SK-N-SH (cell line): ENCODE results near the gene PHYKPL. TPM values are rescaled to one million over a fixed set of nuclear protein-coding genes. Genes with fewer than 3 reads are reported as not detected.
A peak's percentile ranks its signal among the peaks of the same experiment; 100 is the strongest.
"Not testable (repeated sequence)": the region's sequence is repeated elsewhere in the genome, so short reads cannot be mapped to it uniquely, and the experiment has no call there.

ENCODE experiments used
- CTCF ChIA-PET: fragments of 300-600, 350-600 bp; formaldehyde crosslinking; extraction: SDS; loops from one replicate; lab custom pipeline; 2021; lab: Yijun Ruan, JAX
- POLR2A ChIA-PET: fragments of 350-600 bp; sonication (Branson Sonifier 250); formaldehyde crosslinking; extraction: SDS; loops from one replicate; lab custom pipeline; 2020; ENCODE audit warnings: antibody characterized with exemption, inconsistent platforms; lab: Yijun Ruan, JAX
- DNase-seq: peaks from one replicate; pipeline ENCODE4 v3.0.0; 2012
- H2AFZ ChIP-seq: fragments of 200-600 bp; sonication (generic); 2 replicates; pipeline ENCODE4 v1.8.1; 2016; ENCODE audit warnings: antibody characterized with exemption, mild to moderate bottlenecking, low read depth
- H3F3A ChIP-seq: fragments of 200-600 bp; sonication (generic); replicated peaks from 2 replicates; pipeline ENCODE3; 2016; ENCODE audit warnings: antibody characterized with exemption, mild to moderate bottlenecking; ENCODE audit not compliant: insufficient read depth
- H3K27ac ChIP-seq, 2 experiments: fragments of 200-500 bp in 1 of 2; fragments of 200-600 bp in 1 of 2; sonication (Bioruptor generic) in 1 of 2; sonication (generic), shearing (Covaris generic) in 1 of 2; 2 replicates each; pipeline versions ENCODE4 v1.5.1 to v1.6.1; 2014 to 2016; ENCODE audit warnings: low read depth in 2 of 2, inconsistent platforms in 1 of 2, low read length in 1 of 2, mild to moderate bottlenecking in 1 of 2, mixed read lengths in 1 of 2
- H3K27me3 ChIP-seq: fragments of 200-600 bp; sonication (generic), shearing (Covaris generic); 2 replicates; pipeline ENCODE4 v1.6.1; 2016; ENCODE audit warnings: mixed run types; ENCODE audit not compliant: insufficient read depth
- H3K36me3 ChIP-seq, 2 experiments: fragments of 200-500 bp in 1 of 2; fragments of 200-600 bp in 1 of 2; sonication (Bioruptor generic) in 1 of 2; sonication (generic) in 1 of 2; replicated peaks in 1 of 2; 2 replicates each; pipeline versions ENCODE3 to v1.5.1; 2014 to 2016; ENCODE audit warnings: low read length in 1 of 2, mild to moderate bottlenecking in 1 of 2; ENCODE audit not compliant: insufficient read depth in 2 of 2, control insufficient read depth in 1 of 2
- H3K4me1 ChIP-seq, 2 experiments: fragments of 200-500 bp in 1 of 2; fragments of 200-600 bp in 1 of 2; sonication (Bioruptor generic) in 1 of 2; sonication (generic), shearing (Covaris generic) in 1 of 2; 2 replicates each; pipeline versions ENCODE4 v1.5.1 to v1.6.1; 2014 to 2016; ENCODE audit warnings: low read depth in 1 of 2, low read length in 1 of 2, mixed run types in 1 of 2; ENCODE audit not compliant: insufficient read depth in 2 of 2, control insufficient read depth in 1 of 2
- H3K4me2 ChIP-seq: fragments of 200-600 bp; sonication (generic), shearing (Covaris generic); 2 replicates; pipeline ENCODE4 v1.6.1; 2017; ENCODE audit warnings: mixed run types
- H3K4me3 ChIP-seq, 2 experiments: fragments of 200-500 bp in 1 of 2; fragments of 200-600 bp in 1 of 2; sonication (Bioruptor generic) in 1 of 2; sonication (generic), shearing (Covaris generic) in 1 of 2; 2 replicates each; pipeline versions ENCODE4 v1.5.1 to v1.8.1; 2014 to 2016; ENCODE audit warnings: low read depth in 2 of 2, inconsistent platforms in 1 of 2, low read length in 1 of 2, mild to moderate bottlenecking in 1 of 2, mixed read lengths in 1 of 2, moderate library complexity in 1 of 2
- H3K79me2 ChIP-seq: fragments of 200-600 bp; sonication (generic); 2 replicates; pipeline ENCODE4 v1.8.1; 2017; ENCODE audit warnings: mild to moderate bottlenecking; ENCODE audit not compliant: insufficient read depth
- H3K9ac ChIP-seq: fragments of 200-600 bp; sonication (generic); 2 replicates; pipeline ENCODE4 v1.6.1; 2017; ENCODE audit warnings: mixed run types
- H3K9me2 ChIP-seq: fragments of 200-600 bp; sonication (generic); 2 replicates; pipeline ENCODE4 v1.6.1; 2017; ENCODE audit warnings: mixed run types
- H3K9me3 ChIP-seq: fragments of 200-600 bp; sonication (generic); 2 replicates; pipeline ENCODE4 v1.6.1; 2017; ENCODE audit warnings: mixed run types, mild to moderate bottlenecking, moderate library complexity
- H4K20me1 ChIP-seq: fragments of 200-600 bp; sonication (generic); 2 replicates; pipeline ENCODE4 v1.6.1; 2017; ENCODE audit warnings: mild to moderate bottlenecking, mixed run types; ENCODE audit not compliant: insufficient read depth
- CHD2 ChIP-seq: fragments of 150-350 bp; IDR thresholded peaks from 2 replicates; pipeline ENCODE4 v1.6.1; 2018; ENCODE audit warnings: low read length; ENCODE audit not compliant: partially characterized antibody
- ELF1 ChIP-seq: IDR thresholded peaks from 2 replicates; pipeline ENCODE4 v1.4.0; 2012
- EZH2phosphoT487 ChIP-seq: fragments of 200-600 bp; sonication (generic); IDR thresholded peaks from 2 replicates; pipeline ENCODE4 v1.6.1; 2017; ENCODE audit warnings: low read depth, mixed run types, mild to moderate bottlenecking, antibody characterized with exemption, moderate library complexity, borderline replicate concordance
- FOSL2 ChIP-seq: IDR thresholded peaks from 2 replicates; pipeline ENCODE4 v1.4.0; 2012; ENCODE audit warnings: low read depth, mild to moderate bottlenecking, moderate library complexity, borderline replicate concordance
- FOXJ3 ChIP-seq: sonication (generic); formaldehyde crosslinking; IDR thresholded peaks from 2 replicates; pipeline ENCODE4 v1.5.1; 2020; ENCODE audit warnings: mild to moderate bottlenecking, missing genetic modification reagents
- GABPA ChIP-seq: IDR thresholded peaks from 2 replicates; pipeline ENCODE4 v1.4.0; 2012; ENCODE audit warnings: low read depth, mild to moderate bottlenecking
- GATA2 ChIP-seq: sonication (generic); formaldehyde crosslinking; IDR thresholded peaks from 2 replicates; pipeline ENCODE4 v1.5.0; 2020; ENCODE audit warnings: mild to moderate bottlenecking, missing genetic modification reagents
- IRF3 ChIP-seq: fragments of 150-350 bp; IDR thresholded peaks from 2 replicates; pipeline ENCODE4 v1.6.1; 2016; ENCODE audit warnings: mild to moderate bottlenecking, low read depth, low read length
- MAX ChIP-seq: IDR thresholded peaks from 2 replicates; pipeline ENCODE4 v1.4.0; 2012; ENCODE audit warnings: low read depth
- MXI1 ChIP-seq: IDR thresholded peaks from 2 replicates; pipeline ENCODE4 v1.6.1; 2012; ENCODE audit warnings: mild to moderate bottlenecking, low read depth, low read length, improper control_type of control experiment
- NFIC ChIP-seq: IDR thresholded peaks from 2 replicates; pipeline ENCODE4 v1.4.0; 2012; ENCODE audit warnings: borderline replicate concordance
- POLR2AphosphoS5 ChIP-seq: IDR thresholded peaks from 2 replicates; pipeline ENCODE4 v1.6.1; 2012; ENCODE audit warnings: low read depth, low read length
- RFX5 ChIP-seq: IDR thresholded peaks from 2 replicates; pipeline ENCODE4 v1.6.1; 2012; ENCODE audit warnings: mild to moderate bottlenecking, improper control_type of control experiment, low read length
- SMC3 ChIP-seq: IDR thresholded peaks from 2 replicates; pipeline ENCODE4 v1.6.1; 2012; ENCODE audit warnings: low read depth, low read length, improper control_type of control experiment
- TAF1 ChIP-seq: IDR thresholded peaks from 2 replicates; pipeline ENCODE4 v1.6.1; 2012; ENCODE audit warnings: low read depth, mild to moderate bottlenecking, low read length, moderate library complexity, borderline replicate concordance
- TCF12 ChIP-seq: IDR thresholded peaks from 2 replicates; pipeline ENCODE4 v1.4.0; 2012
- TEAD4 ChIP-seq: IDR thresholded peaks from 2 replicates; pipeline ENCODE4 v1.4.0; 2012; ENCODE audit warnings: mild to moderate bottlenecking, borderline replicate concordance; ENCODE audit not compliant: insufficient read depth
- USF2 ChIP-seq: fragments of 150-350 bp; IDR thresholded peaks from 2 replicates; pipeline ENCODE4 v1.6.1; 2017; ENCODE audit warnings: antibody characterized with exemption, low read length, low read depth, borderline replicate concordance
- YY1 ChIP-seq: IDR thresholded peaks from 2 replicates; pipeline ENCODE4 v1.4.0; 2012; ENCODE audit warnings: low read depth, mild to moderate bottlenecking
- WGBS: methylation state at CpG from one replicate; pipeline ENCODE4 v1.1.6; 2017; ENCODE audit warnings: low lambda C conversion rate; 5-methylcytosine and 5-hydroxymethylcytosine counted together
- polyA plus RNA-seq, 3 experiments: library from polyadenylated mRNA; depleted of rRNA; stranded (reverse); fragments of >200 nt; gene quantifications; 2 replicates each; pipeline ENCODE4 v1.2.3, GENCODE V29; 2012

The PHYKPL gene
- polyA plus RNA-seq, 1 of the 3 experiments (the other 2 are of a cell fraction) = 46.8 TPM

GRCh38 chr5:178230879-178231538, 1.6 kb downstream of the PHYKPL start:
- H3F3A ChIP-seq = peaks cover 11% of the 10 kb centered on the region
- H3K9me2 ChIP-seq = no peaks in the 10 kb centered on the region
- DNase-seq = no peak
- H4K20me1 ChIP-seq = no peaks in the 10 kb centered on the region
- peak overlapping the region in 1 of 2 experiments; percentile 24; a peak in 1 of 4 replicates for H3K27ac ChIP-seq
- H3K27me3 ChIP-seq = no peaks in the 10 kb centered on the region
- peak overlapping the region; percentile 98 for H3K4me2 ChIP-seq
- WGBS = 59% methylated on average over 9 of the region's 9 CpGs
- no peak overlapping the region for H2AFZ ChIP-seq
- peaks cover 7 to 27% of the 10 kb centered on the region in 2 experiments for H3K36me3 ChIP-seq
- H3K79me2 ChIP-seq = peaks cover 28% of the 10 kb centered on the region
- H3K4me1 ChIP-seq = peaks cover 11 to 31% of the 10 kb centered on the region in 2 experiments; a peak in 2 of 4 replicates
- CTCF ChIA-PET = interaction anchor here (1.2 to 12.2 kb wide), 3 partner anchors 10 to 361 kb away, joined by 4 to 147 read pairs (median 5); partner anchors contain the start of gene COL23A1
- TF ChIP-seq GATA2 (CRISPR knock-in tag) (no peak), CHD2 (no peak), IRF3 (no peak), MXI1 (no peak), SMC3 (no peak), ELF1 (no peak), GABPA (no peak), POLR2AphosphoS5 (no peak), TAF1 (no peak), MAX (no peak), RFX5 (no peak), NFIC (no peak), FOXJ3 (CRISPR knock-in tag) (no peak), YY1 (no peak), TEAD4 (no peak), TCF12 (no peak)
- H3K9ac ChIP-seq = peak overlapping the region; percentile 83; the same call in 1 of the 2 replicates
- H3K4me3 ChIP-seq = peak overlapping the region; percentile 87
- no peaks in the 10 kb centered on the region for H3K9me3 ChIP-seq
- POLR2A ChIA-PET = interaction anchor here (0.6 to 2.0 kb wide), 7 partner anchors 9 to 359 kb away, joined by 3 to 6 read pairs (median 3); partner anchors contain the start of genes COL23A1, HNRNPAB and NHP2

- no peak overlapping the region for H3K9ac ChIP-seq
- TF ChIP-seq FOSL2 = no peak
- no peak for TF ChIP-seq USF2
- no peak for TF ChIP-seq MAX
- no peak for TF ChIP-seq EZH2phosphoT487
- no peak overlapping the region for H2AFZ ChIP-seq
- H3K9me3 ChIP-seq = no peaks in the 10 kb centered on the region
- peaks cover 7 to 27% of the 10 kb centered on the region in 2 experiments for H3K36me3 ChIP-seq
- H3K79me2 ChIP-seq = peaks cover 28% of the 10 kb centered on the region
- H3K27me3 ChIP-seq = no peaks in the 10 kb centered on the region
- H3K4me3 ChIP-seq = no peak overlapping the region
- no peak overlapping the region for H3K27ac ChIP-seq
- DNase-seq = no peak
- ChIA-PET POLR2A (interaction anchor here (1.2 to 1.5 kb wide), 3 partner anchors 13 to 26 kb away, joined by 3 to 4 read pairs (median 3); partner anchors contain the start of gene HNRNPAB), CTCF (interaction anchor here (0.8 to 12.2 kb wide), 2 partner anchors 21 to 362 kb away, joined by 3 to 147 read pairs; partner anchors contain the start of gene COL23A1)
- no peaks in the 10 kb centered on the region for H3K9me2 ChIP-seq
- peaks cover 11 to 31% of the 10 kb centered on the region in 2 experiments; a peak in 2 of 4 replicates for H3K4me1 ChIP-seq
- WGBS = 92% methylated on average over 10 of the region's 10 CpGs
- no peak overlapping the region for H3K4me2 ChIP-seq
- H3F3A ChIP-seq = peaks cover 11% of the 10 kb centered on the region
- no peaks in the 10 kb centered on the region for H4K20me1 ChIP-seq
Observed at GRCh38 chr5:178229861-178230260, 2.7 kb downstream of the PHYKPL start.

- H2AFZ ChIP-seq, H3K9ac ChIP-seq, H3K9me3 ChIP-seq, POLR2A ChIA-PET, H3K27me3 ChIP-seq, H4K20me1 ChIP-seq, H3K27ac ChIP-seq, H3K4me2 ChIP-seq, H3K4me3 ChIP-seq, DNase-seq, H3K9me2 ChIP-seq, CTCF ChIA-PET: not testable (repeated sequence)
- peaks cover 28% of the 10 kb centered on the region for H3K79me2 ChIP-seq
- 92% methylated on average over 13 of the region's 13 CpGs for WGBS
- H3K36me3 ChIP-seq = peaks cover 7 to 27% of the 10 kb centered on the region in 2 experiments
- peaks cover 11% of the 10 kb centered on the region for H3F3A ChIP-seq
- peaks cover 11 to 25% of the 10 kb centered on the region in 2 experiments; a peak in 2 of 4 replicates for H3K4me1 ChIP-seq
Observed at GRCh38 chr5:178229111-178229510, 3.5 kb downstream of the PHYKPL start.
